ENCODE measurements around the gene DDN. TPM values are rescaled to one million over a fixed set of nuclear protein-coding genes. Genes with fewer than 3 reads are reported as not detected.

Gene DDN
- total RNA-seq, 1 experiment from 2014 or later, result 0.35 TPM

DNA sequence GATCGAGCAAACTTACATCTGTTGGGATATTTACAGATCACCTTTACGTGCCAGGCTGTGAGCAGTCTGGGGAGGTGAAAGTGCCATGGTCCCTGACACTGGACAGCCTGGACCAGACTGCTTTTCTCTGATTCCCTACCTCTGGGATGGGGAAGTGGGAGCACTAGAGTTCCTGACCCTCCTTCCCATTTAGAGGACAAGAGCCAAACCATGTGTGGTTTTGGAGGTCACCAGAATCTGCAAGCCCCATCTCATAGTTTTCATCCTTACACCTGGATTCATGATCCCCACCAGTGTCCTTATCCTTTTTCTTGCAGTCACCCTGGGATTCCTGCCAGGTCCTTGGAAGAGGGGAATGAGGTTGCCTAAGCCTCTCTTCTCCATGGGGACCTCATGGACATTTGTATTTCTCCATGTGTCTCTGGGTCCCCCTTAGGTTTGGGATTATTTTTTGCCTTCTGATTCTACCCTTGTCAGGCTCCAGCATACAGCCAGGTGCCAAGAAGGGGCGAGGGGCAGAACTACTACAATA, 26.2 kb downstream of the DDN start:
- Histone ChIP-seq H3K23ac (ENCODE audit: insufficient read length, low read depth, low read length) (no peak overlapping the region), H4K5ac (ENCODE audit: insufficient read length, low read depth, low read length) (no peak overlapping the region), H3T11ph (ENCODE audit: low read length) (no peak overlapping the region), H3K4me1 (ENCODE audit: insufficient read depth, low read length) (peaks cover 4% of the 10 kb centered on the region), H4K8ac (replicated peaks; ENCODE audit: insufficient read length, low read depth, low read length) (no peak overlapping the region), H3K9ac (ENCODE audit: extremely low read depth, insufficient read length, low read length) (no peak overlapping the region), H3K4ac (ENCODE audit: low read depth, low read length) (no peak overlapping the region), H3K9me3 (ENCODE audit: control insufficient read depth, low read depth, low read length) (no peaks in the 10 kb centered on the region), H4K91ac (ENCODE audit: insufficient read length, low read depth, low read length) (no peak overlapping the region), H2BK120ac (ENCODE audit: low read depth, low read length, poor library complexity, severe bottlenecking) (no peak overlapping the region), H3K27me3 (ENCODE audit: insufficient read depth, low read length) (peaks cover 91% of the 10 kb centered on the region), H3K18ac (ENCODE audit: insufficient read length, low read depth, low read length) (no peak overlapping the region), H2BK20ac (ENCODE audit: low read depth, low read length, poor library complexity, severe bottlenecking) (no peak overlapping the region), H3K56ac (ENCODE audit: insufficient read length, low read depth, low read length) (no peak overlapping the region), H3K4me2 (ENCODE audit: insufficient read depth, insufficient read length, low read length) (no peak overlapping the region), H2BK15ac (ENCODE audit: low read depth, low read length) (no peak overlapping the region), H3K79me1 (ENCODE audit: insufficient read depth, low read depth, low read length, poor library complexity, severe bottlenecking) (no peaks in the 10 kb centered on the region), H4K20me1 (ENCODE audit: control insufficient read depth, insufficient read depth, insufficient read length) (no peaks in the 10 kb centered on the region), H2BK12ac (ENCODE audit: insufficient read length, low read depth, low read length) (no peak overlapping the region), H3K14ac (ENCODE audit: insufficient read depth, low read length) (no peak overlapping the region), H2AK5ac (ENCODE audit: insufficient read length, low read length) (no peak overlapping the region), H3K27ac (ENCODE audit: insufficient read length, low read depth, low read length) (no peak overlapping the region), H3K23me2 (ENCODE audit: insufficient read length, low read depth, low read length, poor library complexity, severe bottlenecking) (peaks cover 9% of the 10 kb centered on the region), H2BK5ac (ENCODE audit: insufficient read length, low read length) (no peak overlapping the region), H2AFZ (ENCODE audit: low read length) (no peak overlapping the region), H3K79me2 (ENCODE audit: insufficient read depth, low read length) (no peaks in the 10 kb centered on the region)
- Mint-ChIP-seq H3K4me1 (peaks cover 39 to 46% of the 10 kb centered on the region in 2 experiments), H3K4me3 (no peak overlapping the region), H3K9me3 (peaks cover 4 to 5% of the 10 kb centered on the region in 2 experiments; a peak in 4 of 5 replicates), H3K27ac (no peak overlapping the region), H3K27me3 (ENCODE audit: low read depth) (peaks cover 99% of the 10 kb centered on the region), H3K36me3 (ENCODE audit: insufficient read depth in 1 of 3, low read depth in 3 of 3) (no peaks in the 10 kb centered on the region; a peak in 1 of 7 replicates)
- no peak for DNase-seq
- no CpG with 5 or more reads among the region's 3 CpGs for WGBS (ENCODE audit: extremely low coverage, insufficient read length, low lambda C conversion rate)
- TF ChIP-seq CTCF (conservative IDR thresholded peaks at IDR 0.05), result no peak
